ENCODE data around the gene MATN3. TPM values are rescaled to one million over a fixed set of nuclear protein-coding genes. Genes with fewer than 3 reads are reported as not detected.

MATN3 gene
- total RNA-seq, 1 experiment from 2014 or later = 3.5 TPM

- POLR2A ChIA-PET = no interaction called here
- in situ Hi-C loops (cut with HindIII; ENCODE audit: low pct_unique_long_range_greater_than_20kb, low sequenced_read_pairs) = no loop called here
Observed at GRCh38 chr2:20016346-20016745, 3.9 kb upstream of the MATN3 start.

GRCh38 chr2:20015482-20016083, 3.1 kb upstream of the MATN3 start:
- Histone ChIP-seq H3K27ac (ENCODE audit: low read length) (no peak overlapping the region), H3K27me3 (ENCODE audit: control insufficient read depth, insufficient read depth, low read length) (no peaks in the 10 kb centered on the region), H3K36me3 (ENCODE audit: control insufficient read depth, insufficient read depth, low read length) (no peaks in the 10 kb centered on the region), H3K4me1 (ENCODE audit: control insufficient read depth, insufficient read depth, low read length) (no peaks in the 10 kb centered on the region), H3K4me3 (ENCODE audit: low read depth in 2 of 2, low read length in 2 of 2) (no peak overlapping the region), H3K9me3 (ENCODE audit: control insufficient read depth, insufficient read depth, low read depth, low read length) (no peaks in the 10 kb centered on the region)
- ATAC-seq (no peak), DNase-seq (ENCODE audit: low read depth, low spot score) (peak; percentile 47)
- intact Hi-C loops (cut with micrococcal nuclease; ENCODE audit: unreplicated experiment) (loop anchor here (1.0 kb wide), 1 partner anchor 83 kb away; no protein-coding TSS in a partner anchor), in situ Hi-C loops (cut with HindIII; ENCODE audit: low pct_unique_long_range_greater_than_20kb, low sequenced_read_pairs) (no loop called here)
- ChIA-PET POLR2A (interaction anchor here (1.1 kb wide), 1 partner anchor 24 kb away, joined by 4 read pairs; no protein-coding TSS in a partner anchor), CTCF (interaction anchor here (0.5 to 1.1 kb wide), 7 partner anchors 12 to 170 kb away, joined by 3 to 6 read pairs (median 3); no protein-coding TSS in a partner anchor)
- no TSS peak for BruUV-seq (replicated peaks)
- TF ChIP-seq CTCF (IDR thresholded peaks at IDR 0.05) = peak; percentile 77
- TF ChIP-seq POLR2AphosphoS5 (IDR thresholded peaks at IDR 0.05; ENCODE audit: low read depth, low read length) = no peak

More at GRCh38 chr2:20016346-20016745, 3.9 kb upstream of the MATN3 start:
- no peaks in the 10 kb centered on the region for H3K36me3 ChIP-seq (ENCODE audit: control insufficient read depth, insufficient read depth, low read length)
- H3K27ac ChIP-seq (ENCODE audit: low read length) = no peak overlapping the region
- DNase-seq (ENCODE audit: low read depth, low spot score) (no peak), ATAC-seq (no peak)
- no TSS peak for BruUV-seq (replicated peaks)
- CTCF ChIA-PET = interaction anchor here (0.7 to 0.8 kb wide), 3 partner anchors 11 to 169 kb away, joined by 3 to 6 read pairs (median 3); no protein-coding TSS in a partner anchor
- H3K27me3 ChIP-seq (ENCODE audit: control insufficient read depth, insufficient read depth, low read length) = no peaks in the 10 kb centered on the region
- TF ChIP-seq CTCF (IDR thresholded peaks at IDR 0.05) = no peak
- no peak for TF ChIP-seq REST (IDR thresholded peaks at IDR 0.05; ENCODE audit: insufficient read depth in 1 of 2, low read depth in 2 of 2, low read length in 1 of 2)
- no peak for TF ChIP-seq TCF7L2 (IDR thresholded peaks at IDR 0.05; ENCODE audit: low read depth, low read length)
- no peak for TF ChIP-seq SIN3A (IDR thresholded peaks at IDR 0.05; ENCODE audit: borderline replicate concordance, insufficient read depth, low read depth, low read length)
- TF ChIP-seq POLR2AphosphoS5 (IDR thresholded peaks at IDR 0.05; ENCODE audit: low read depth, low read length) = no peak
- H3K4me3 ChIP-seq (ENCODE audit: low read depth in 2 of 2, low read length in 2 of 2) = no peak overlapping the region
- no peaks in the 10 kb centered on the region for H3K4me1 ChIP-seq (ENCODE audit: control insufficient read depth, insufficient read depth, low read length)
- intact Hi-C loops (cut with micrococcal nuclease; ENCODE audit: unreplicated experiment) = no loop called here
- H3K9me3 ChIP-seq (ENCODE audit: control insufficient read depth, insufficient read depth, low read depth, low read length) = no peaks in the 10 kb centered on the region

Measured in Panc1 (cell line).